Measurements from ENCODE around the gene RSAD2. TPM values are rescaled to one million over a fixed set of nuclear protein-coding genes. Genes with fewer than 3 reads are reported as not detected.

RSAD2 gene
- total RNA-seq, 2 experiments from 2014 or later: 9.1 to 9.9 TPM

DNA sequence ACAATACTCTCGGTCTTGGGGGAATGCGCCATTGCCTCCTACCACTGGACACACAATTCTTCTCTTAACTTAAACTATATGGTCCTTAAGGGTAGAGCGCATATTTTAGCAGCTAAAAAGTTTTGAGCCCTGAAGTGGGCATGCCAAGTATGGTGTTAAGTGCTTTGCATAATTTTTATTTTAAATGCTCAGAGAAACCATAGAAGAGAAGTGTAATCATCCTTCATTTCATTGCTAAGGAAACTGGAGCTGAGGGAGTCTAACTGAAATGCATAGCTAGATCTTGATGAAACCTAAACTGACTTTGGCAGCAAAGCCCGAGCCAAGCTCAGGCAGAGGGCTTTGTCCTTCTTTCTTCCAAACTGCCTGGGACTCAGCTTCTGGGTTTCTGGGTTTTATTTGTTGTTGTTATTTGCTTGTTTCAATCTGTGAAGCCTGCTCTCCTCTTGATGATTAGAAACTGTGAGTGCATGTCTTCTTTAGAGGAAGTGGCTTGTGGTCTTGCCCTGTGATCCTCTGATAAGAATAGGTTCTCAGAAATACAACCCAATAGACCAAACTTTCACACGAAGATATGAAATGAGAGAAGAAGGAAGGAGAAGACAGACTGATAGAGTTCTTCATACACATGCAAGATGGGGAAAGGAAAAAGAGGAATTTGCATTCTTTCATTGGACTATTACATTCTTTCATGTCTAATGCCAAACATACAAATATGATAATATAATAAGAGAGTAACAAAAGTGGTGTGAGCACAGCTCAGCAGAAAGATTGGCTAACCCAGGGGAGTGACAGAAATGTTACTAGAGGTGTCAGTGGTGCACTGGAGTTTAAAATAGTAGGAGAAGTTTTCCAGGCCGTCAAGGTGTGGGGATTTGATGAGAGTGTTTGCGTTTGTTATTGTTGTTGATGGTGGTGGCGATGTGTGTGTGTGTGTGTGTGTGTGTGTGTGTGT, 32.1 kb downstream of the RSAD2 start:
- Mint-ChIP-seq H3K27ac (peak overlapping the region; percentile 100), H3K9me3 (peaks cover 4% of the 10 kb centered on the region), H3K27me3 (ENCODE audit: low read depth) (no peaks in the 10 kb centered on the region), H3K4me1 (ENCODE audit: low read depth) (peaks cover 89% of the 10 kb centered on the region), H3K4me3 (peak overlapping the region; percentile 65), H3K36me3 (ENCODE audit: low read depth) (peaks cover 60% of the 10 kb centered on the region)
- intact Hi-C loops (cut with micrococcal nuclease): loop anchor here (5.0 to 10.0 kb wide), 5 partner anchors 283 to 1773 kb away; partner anchors contain the start of gene ID2
- peak; percentile 64 for DNase-seq
- CTCF ChIA-PET: interaction anchor here (0.7 to 7.4 kb wide), 6 partner anchors 5 to 134 kb away, joined by 3 to 73 read pairs (median 10); partner anchors contain the start of genes CMPK2 and RNF144A

DNA sequence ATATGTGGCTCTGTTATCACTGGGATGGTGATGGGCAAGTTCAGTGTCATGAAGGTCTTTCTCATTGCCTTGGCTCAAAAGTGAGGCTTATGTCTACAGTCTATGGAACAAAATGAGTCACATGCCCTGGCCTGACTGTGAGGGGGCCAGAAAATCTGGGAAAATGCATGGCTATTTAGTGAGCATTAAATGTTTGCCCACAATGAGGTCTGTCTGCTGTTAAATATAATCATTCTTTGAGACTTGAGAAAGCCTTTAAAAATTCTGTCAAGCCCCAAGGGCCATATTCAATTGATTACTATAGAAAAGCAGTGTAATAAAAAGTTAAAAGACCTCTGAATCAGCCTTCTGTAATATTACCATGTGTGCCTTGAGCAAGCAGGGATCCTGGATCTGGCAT, 34.1 kb downstream of the RSAD2 start:
- CTCF ChIA-PET: interaction anchor here (0.5 to 7.4 kb wide), 5 partner anchors 16 to 141 kb away, joined by 3 to 73 read pairs (median 3); partner anchors contain the start of gene CMPK2
- Mint-ChIP-seq H3K4me3 (peak overlapping the region; percentile 64), H3K4me1 (ENCODE audit: low read depth) (peaks cover 92% of the 10 kb centered on the region), H3K9me3 (peaks cover 4% of the 10 kb centered on the region), H3K27me3 (ENCODE audit: low read depth) (no peaks in the 10 kb centered on the region), H3K36me3 (ENCODE audit: low read depth) (peaks cover 49% of the 10 kb centered on the region), H3K27ac (peak overlapping the region; percentile 100)
- no peak for DNase-seq
- intact Hi-C loops (cut with micrococcal nuclease): loop anchor here (2.0 to 5.0 kb wide), 4 partner anchors 85 to 1771 kb away; partner anchors contain the start of gene ID2

DNA sequence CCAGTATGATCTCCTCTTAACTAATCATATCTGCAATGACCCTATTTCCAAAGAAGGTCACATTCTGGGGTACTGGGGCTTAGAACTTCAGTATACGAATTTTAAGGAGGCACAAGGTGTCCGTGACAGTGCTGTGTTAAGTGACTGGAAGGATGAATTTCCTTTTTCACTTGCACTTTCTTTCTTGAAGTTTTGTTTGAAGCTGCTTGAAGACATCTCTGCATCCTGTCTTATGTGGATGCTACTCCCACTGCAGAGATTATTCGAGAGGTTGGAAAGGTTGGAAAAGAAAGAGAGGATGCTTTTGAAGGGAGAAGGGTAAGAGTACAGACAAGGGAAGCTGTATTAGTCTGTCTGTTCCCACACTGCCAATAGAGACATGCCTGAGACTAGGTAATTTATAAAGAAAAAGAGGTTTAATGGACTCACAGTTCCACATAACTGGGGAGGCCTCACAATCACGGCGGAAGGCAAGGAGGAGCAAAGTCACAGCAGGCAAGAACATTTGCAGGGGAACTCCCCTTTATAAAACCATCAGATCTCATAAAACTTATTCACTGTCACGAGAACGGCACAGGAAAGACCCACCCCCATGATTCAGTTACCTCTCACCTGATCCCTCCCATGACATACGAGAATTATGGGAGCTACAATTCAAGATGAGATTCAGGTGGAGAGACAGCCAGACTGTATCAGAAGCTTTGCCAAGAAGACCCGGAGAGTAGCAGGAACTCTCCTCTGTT, 36.0 kb downstream of the RSAD2 start:
- DNase-seq: peak; percentile 83
- peaks cover 74% of the 10 kb centered on the region for H3K4me1 Mint-ChIP-seq (ENCODE audit: low read depth)
- H3K27me3 Mint-ChIP-seq (ENCODE audit: low read depth): no peaks in the 10 kb centered on the region
- CTCF ChIA-PET: interaction anchor here (0.8 to 7.4 kb wide), 6 partner anchors 8 to 88 kb away, joined by 4 to 73 read pairs (median 26); partner anchors contain the start of genes CMPK2 and RSAD2
- intact Hi-C loops (cut with micrococcal nuclease): loop anchor here (1.0 to 5.0 kb wide), 8 partner anchors 16 to 1769 kb away; partner anchors contain the start of genes ID2 and RSAD2
- H3K9me3 Mint-ChIP-seq: no peaks in the 10 kb centered on the region
- peak overlapping the region; percentile 87 for H3K4me3 Mint-ChIP-seq
- H3K27ac Mint-ChIP-seq: peak overlapping the region; percentile 100
- H3K36me3 Mint-ChIP-seq (ENCODE audit: low read depth): peaks cover 31% of the 10 kb centered on the region

DNA sequence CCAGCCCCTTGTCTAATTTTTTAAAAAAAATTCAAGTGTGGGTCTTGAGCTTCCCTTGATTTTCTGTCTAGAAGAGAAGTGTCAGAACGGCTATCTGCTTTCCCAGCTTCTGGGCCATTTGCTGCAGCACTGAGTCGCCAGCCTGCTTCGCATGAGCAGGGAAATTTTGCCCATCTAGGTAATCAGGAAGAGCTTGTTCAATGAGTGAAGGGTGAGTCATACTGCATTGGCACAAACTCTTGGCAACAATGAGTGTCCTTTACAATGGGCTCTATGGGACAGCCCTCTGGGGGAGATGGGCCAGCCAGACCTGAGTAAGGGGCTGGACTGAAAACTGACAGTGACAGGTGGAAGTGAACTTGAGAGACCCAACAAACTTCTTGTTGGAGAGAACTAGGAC, 37.3 kb downstream of the RSAD2 start:
- H3K27me3 Mint-ChIP-seq (ENCODE audit: low read depth): no peaks in the 10 kb centered on the region
- no peaks in the 10 kb centered on the region for H3K9me3 Mint-ChIP-seq
- peak; percentile 65 for DNase-seq
- intact Hi-C loops (cut with micrococcal nuclease): loop anchor here (1.0 to 5.0 kb wide), 5 partner anchors 9 to 1767 kb away; partner anchors contain the start of gene ID2
- H3K27ac Mint-ChIP-seq: peak overlapping the region; percentile 85
- H3K4me1 Mint-ChIP-seq (ENCODE audit: low read depth): peaks cover 73% of the 10 kb centered on the region
- peak overlapping the region; percentile 42 for H3K4me3 Mint-ChIP-seq
- CTCF ChIA-PET: interaction anchor here (0.5 to 7.4 kb wide), 9 partner anchors 9 to 89 kb away, joined by 3 to 73 read pairs (median 5); partner anchors contain the start of genes CMPK2 and RSAD2
- H3K36me3 Mint-ChIP-seq (ENCODE audit: low read depth): peaks cover 32% of the 10 kb centered on the region

DNA sequence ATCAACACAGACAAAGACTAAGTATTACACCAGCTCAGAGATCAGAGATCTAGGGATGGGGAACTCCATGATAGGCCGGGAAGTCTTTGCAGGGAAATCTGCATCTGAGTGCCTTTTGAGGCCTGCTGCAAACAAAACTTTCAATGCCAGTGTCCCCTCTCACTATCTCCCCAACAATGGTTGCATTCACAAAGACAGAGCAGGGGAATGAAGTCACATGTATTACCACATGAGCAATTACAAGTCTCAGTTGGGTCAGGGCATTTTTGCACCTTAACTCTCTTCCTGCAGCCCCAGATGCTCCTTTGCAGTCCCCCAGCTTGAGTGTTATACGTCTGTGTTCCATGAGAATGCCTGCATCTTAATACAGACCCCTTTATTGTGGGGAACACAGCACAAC, 37.8 kb downstream of the RSAD2 start:
- Mint-ChIP-seq H3K36me3 (ENCODE audit: low read depth) (peaks cover 29% of the 10 kb centered on the region), H3K27ac (peak overlapping the region; percentile 85), H3K4me3 (no peak overlapping the region), H3K4me1 (ENCODE audit: low read depth) (peaks cover 74% of the 10 kb centered on the region), H3K9me3 (no peaks in the 10 kb centered on the region), H3K27me3 (ENCODE audit: low read depth) (no peaks in the 10 kb centered on the region)
- DNase-seq: no peak
- CTCF ChIA-PET: interaction anchor here (0.5 to 7.4 kb wide), 8 partner anchors 10 to 49 kb away, joined by 3 to 73 read pairs (median 7); partner anchors contain the start of genes CMPK2 and RSAD2
- intact Hi-C loops (cut with micrococcal nuclease): loop anchor here (1.0 to 2.0 kb wide), 2 partner anchors 9 to 909 kb away; no protein-coding TSS in a partner anchor

DNA sequence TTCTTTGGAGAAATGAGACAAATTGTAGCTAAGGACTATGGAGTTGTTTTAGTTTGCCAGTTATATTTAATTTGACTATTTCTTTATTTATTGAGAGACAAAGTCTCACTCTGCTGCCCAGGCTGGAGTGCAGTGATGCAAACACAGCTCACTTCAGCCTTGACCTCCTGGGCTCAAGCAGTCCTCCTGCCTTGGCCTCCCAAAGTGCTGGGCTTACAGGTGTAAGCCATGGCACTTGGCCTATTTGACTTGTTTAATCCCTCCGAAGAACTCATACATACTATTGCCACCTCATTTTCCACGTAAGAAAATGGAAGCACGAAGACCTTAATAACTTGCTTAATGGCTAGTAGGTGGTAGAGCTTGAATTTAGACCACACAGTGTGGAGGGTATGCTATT, 38.6 kb downstream of the RSAD2 start:
- H3K36me3 Mint-ChIP-seq (ENCODE audit: low read depth): peaks cover 24% of the 10 kb centered on the region

DNA sequence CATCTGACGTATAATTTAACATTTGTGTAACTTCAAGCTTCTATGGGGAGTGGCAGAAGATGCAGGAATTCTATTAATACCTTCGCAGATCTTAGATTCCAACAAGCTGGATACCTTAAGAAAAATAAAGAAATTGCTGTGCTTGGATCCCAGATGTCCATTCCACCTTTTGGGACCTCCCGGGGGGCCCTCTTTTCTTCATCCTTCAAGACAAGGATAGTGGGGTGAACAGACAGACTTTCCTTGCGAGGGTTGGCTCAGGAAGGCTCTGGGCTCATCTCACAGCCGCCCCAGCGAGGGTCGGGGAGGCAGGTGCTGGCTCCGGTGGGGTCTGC, 39.1 kb downstream of the RSAD2 start:
- Mint-ChIP-seq H3K4me1 (ENCODE audit: low read depth) (peaks cover 73% of the 10 kb centered on the region), H3K27me3 (ENCODE audit: low read depth) (no peaks in the 10 kb centered on the region), H3K27ac (peak overlapping the region; percentile 79), H3K9me3 (no peaks in the 10 kb centered on the region), H3K36me3 (ENCODE audit: low read depth) (peaks cover 22% of the 10 kb centered on the region), H3K4me3 (peak overlapping the region; percentile 76)
- CTCF ChIA-PET: interaction anchor here (0.5 to 7.4 kb wide), 23 partner anchors 9 to 571 kb away, joined by 3 to 73 read pairs (median 3); partner anchors contain the start of genes CMPK2 and RSAD2
- DNase-seq: no peak
- intact Hi-C loops (cut with micrococcal nuclease): loop anchor here (2.0 kb wide), 1 partner anchor 96 kb away; no protein-coding TSS in a partner anchor

More for the DNA sequence above, 38.6 kb downstream of the RSAD2 start:
- intact Hi-C loops (cut with micrococcal nuclease): loop anchor here (2.0 kb wide), 1 partner anchor 97 kb away; no protein-coding TSS in a partner anchor
- Mint-ChIP-seq H3K27ac (no peak overlapping the region), H3K9me3 (no peaks in the 10 kb centered on the region), H3K4me3 (peak overlapping the region; percentile 76), H3K27me3 (ENCODE audit: low read depth) (no peaks in the 10 kb centered on the region), H3K4me1 (ENCODE audit: low read depth) (peaks cover 73% of the 10 kb centered on the region)
- CTCF ChIA-PET: interaction anchor here (0.7 to 7.4 kb wide), 21 partner anchors 9 to 128 kb away, joined by 3 to 73 read pairs (median 4); partner anchors contain the start of genes CMPK2 and RSAD2
- no peak for DNase-seq

DNA sequence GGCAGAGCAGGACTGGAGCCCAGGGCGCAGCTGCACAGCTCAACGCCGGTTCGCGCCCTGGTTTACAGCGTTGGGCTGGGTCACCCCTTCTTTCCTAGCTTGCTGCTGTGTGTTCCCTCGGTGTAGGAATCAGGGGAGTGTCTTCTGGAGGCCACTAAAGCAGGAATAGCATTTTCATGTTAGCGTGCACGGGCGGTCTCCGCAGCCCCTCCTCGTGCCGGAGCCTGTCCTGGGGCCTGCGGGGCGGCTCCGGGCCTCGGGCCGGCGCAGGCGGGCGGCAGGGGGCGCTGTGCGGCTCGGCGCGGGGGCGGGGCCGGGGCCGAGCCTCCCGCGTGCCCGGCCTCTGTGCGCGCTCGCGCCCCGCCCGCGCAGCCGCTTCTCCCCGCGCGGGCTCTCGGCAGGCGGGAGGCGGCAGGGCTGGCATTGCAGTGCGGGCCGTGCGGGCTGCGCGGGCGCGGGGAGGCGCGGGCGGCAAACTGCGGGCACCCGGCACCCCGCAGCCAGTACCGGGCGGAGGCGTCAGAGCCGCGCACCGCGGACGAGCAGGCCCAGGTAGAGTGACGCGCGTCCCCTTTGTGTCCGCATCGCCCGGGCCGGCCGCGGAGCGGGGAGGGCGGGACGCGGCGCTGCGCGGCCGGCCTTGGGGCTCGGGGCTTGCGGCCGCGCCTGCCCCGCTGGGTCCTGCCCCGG, 39.6 kb downstream of the RSAD2 start, which contains the start of gene RNF144A:
Gene RNF144A (plus strand): TSS at position 342 of the 690 bp plus-strand sequence. CDS start 79,515 bp downstream, outside the sequence.
- Mint-ChIP-seq H3K9me3 (no peaks in the 10 kb centered on the region), H3K27ac (peak within 1 kb of the TSS; percentile 85), H3K4me1 (ENCODE audit: low read depth) (peaks cover 75% of the 10 kb centered on the region)

DNA sequence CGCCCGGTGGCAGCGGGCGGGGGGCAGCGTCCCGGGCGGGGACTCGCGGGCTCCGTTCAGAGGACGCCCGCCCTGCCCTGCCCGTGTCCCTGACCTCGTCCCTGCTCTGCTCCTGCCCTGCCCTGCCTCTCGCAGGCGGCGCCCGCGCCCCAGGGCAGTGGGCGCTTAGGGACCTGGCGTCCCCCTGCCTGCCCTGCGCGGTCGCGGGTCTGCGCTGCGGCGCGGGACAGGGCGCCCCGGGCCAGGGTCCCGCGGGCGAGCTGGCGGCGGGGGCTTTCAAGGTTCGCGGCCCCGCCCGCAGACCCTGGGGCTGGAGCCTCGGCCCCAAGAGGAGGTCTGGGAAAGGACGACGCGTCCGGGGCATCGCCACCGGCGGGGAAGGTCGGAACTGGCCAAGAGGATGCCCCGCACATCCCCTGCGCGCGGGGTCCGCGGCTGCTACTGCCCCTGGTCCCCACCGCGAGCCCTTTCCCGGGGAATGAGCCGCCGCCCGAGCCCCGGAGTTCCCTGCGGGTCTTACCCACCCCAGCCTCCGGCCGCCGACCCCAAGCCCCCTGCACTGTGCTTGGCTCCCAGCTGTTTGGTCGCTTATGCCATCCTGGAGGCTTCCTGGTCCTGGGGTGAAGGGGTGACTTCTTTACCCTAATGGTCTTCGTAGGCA, 40.3 kb downstream of the RSAD2 start:
- CTCF ChIA-PET: interaction anchor here (0.6 to 3.4 kb wide), 12 partner anchors 12 to 126 kb away, joined by 3 to 29 read pairs (median 4); no protein-coding TSS in a partner anchor
- H3K27me3 Mint-ChIP-seq (ENCODE audit: low read depth): no peaks in the 10 kb centered on the region
- no peak for DNase-seq
- peak overlapping the region; percentile 85 for H3K27ac Mint-ChIP-seq
- peak overlapping the region; percentile 75 for H3K4me3 Mint-ChIP-seq
- no peaks in the 10 kb centered on the region for H3K9me3 Mint-ChIP-seq
- H3K36me3 Mint-ChIP-seq (ENCODE audit: low read depth): peaks cover 16% of the 10 kb centered on the region
- H3K4me1 Mint-ChIP-seq (ENCODE audit: low read depth): peaks cover 75% of the 10 kb centered on the region
- intact Hi-C loops (cut with micrococcal nuclease): loop anchor here (2.0 kb wide), 1 partner anchor 95 kb away; no protein-coding TSS in a partner anchor

More for the DNA sequence above, 39.6 kb downstream of the RSAD2 start, which contains the start of gene RNF144A:
- CTCF ChIA-PET: interaction anchor here (0.5 to 7.4 kb wide), 23 partner anchors 11 to 571 kb away, joined by 3 to 73 read pairs (median 4); partner anchors contain the start of genes CMPK2 and RSAD2
- peak; percentile 67 for DNase-seq
- intact Hi-C loops (cut with micrococcal nuclease): loop anchor here (2.0 kb wide), 1 partner anchor 96 kb away; no protein-coding TSS in a partner anchor
- Mint-ChIP-seq H3K4me3 (peak within 1 kb of the TSS; percentile 76), H3K27me3 (ENCODE audit: low read depth) (no peaks in the 10 kb centered on the region), H3K36me3 (ENCODE audit: low read depth) (peaks cover 22% of the 10 kb centered on the region)
